ENCODE measurements around the gene CEACAM19. TPM values are rescaled to one million over a fixed set of nuclear protein-coding genes. Genes with fewer than 3 reads are reported as not detected.

The CEACAM19 gene
- total RNA-seq, 1 experiment from 2014 or later = 1.2 TPM

DNA sequence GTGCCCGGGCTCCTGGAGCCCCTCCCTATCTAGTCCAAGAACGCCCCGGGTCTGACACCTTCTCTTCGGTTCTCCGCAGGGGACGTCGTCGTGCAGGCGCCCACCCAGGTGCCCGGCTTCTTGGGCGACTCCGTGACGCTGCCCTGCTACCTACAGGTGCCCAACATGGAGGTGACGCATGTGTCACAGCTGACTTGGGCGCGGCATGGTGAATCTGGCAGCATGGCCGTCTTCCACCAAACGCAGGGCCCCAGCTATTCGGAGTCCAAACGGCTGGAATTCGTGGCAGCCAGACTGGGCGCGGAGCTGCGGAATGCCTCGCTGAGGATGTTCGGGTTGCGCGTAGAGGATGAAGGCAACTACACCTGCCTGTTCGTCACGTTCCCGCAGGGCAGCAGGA, 24.1 kb upstream of the CEACAM19 start:
- peaks cover 2% of the 10 kb centered on the region for H3K36me3 ChIP-seq (ENCODE audit: control insufficient read depth, insufficient read depth, low read length)
- no peaks in the 10 kb centered on the region for H3K9me3 ChIP-seq (ENCODE audit: control insufficient read depth, insufficient read depth, low read depth, low read length)
- CTCF ChIA-PET = no interaction called here
- DNase-seq (ENCODE audit: low read depth, low spot score) (no peak), ATAC-seq (no peak)
- intact Hi-C loops (cut with micrococcal nuclease; ENCODE audit: unreplicated experiment) = no loop called here
- POLR2A ChIA-PET = no interaction called here
- H3K27me3 ChIP-seq (ENCODE audit: control insufficient read depth, insufficient read depth, low read length) = no peaks in the 10 kb centered on the region
- H3K4me3 ChIP-seq (ENCODE audit: low read depth in 2 of 2, low read length in 2 of 2) = no peak overlapping the region
- in situ Hi-C loops (cut with HindIII; ENCODE audit: low pct_unique_long_range_greater_than_20kb, low sequenced_read_pairs) = no loop called here
- no peaks in the 10 kb centered on the region for H3K4me1 ChIP-seq (ENCODE audit: control insufficient read depth, insufficient read depth, low read length)
- H3K27ac ChIP-seq (ENCODE audit: low read length) = no peak overlapping the region
- no TSS peak for BruUV-seq (replicated peaks)
- no peak for TF ChIP-seq SIN3A (IDR thresholded peaks at IDR 0.05; ENCODE audit: borderline replicate concordance, insufficient read depth, low read depth, low read length)
- TF ChIP-seq CTCF (IDR thresholded peaks at IDR 0.05) = no peak
- TF ChIP-seq POLR2AphosphoS5 (IDR thresholded peaks at IDR 0.05; ENCODE audit: low read depth, low read length) = no peak
- TF ChIP-seq TCF7L2 (IDR thresholded peaks at IDR 0.05; ENCODE audit: low read depth, low read length) = no peak
- TF ChIP-seq REST (IDR thresholded peaks at IDR 0.05; ENCODE audit: insufficient read depth in 1 of 2, low read depth in 2 of 2, low read length in 1 of 2) = no peak

DNA sequence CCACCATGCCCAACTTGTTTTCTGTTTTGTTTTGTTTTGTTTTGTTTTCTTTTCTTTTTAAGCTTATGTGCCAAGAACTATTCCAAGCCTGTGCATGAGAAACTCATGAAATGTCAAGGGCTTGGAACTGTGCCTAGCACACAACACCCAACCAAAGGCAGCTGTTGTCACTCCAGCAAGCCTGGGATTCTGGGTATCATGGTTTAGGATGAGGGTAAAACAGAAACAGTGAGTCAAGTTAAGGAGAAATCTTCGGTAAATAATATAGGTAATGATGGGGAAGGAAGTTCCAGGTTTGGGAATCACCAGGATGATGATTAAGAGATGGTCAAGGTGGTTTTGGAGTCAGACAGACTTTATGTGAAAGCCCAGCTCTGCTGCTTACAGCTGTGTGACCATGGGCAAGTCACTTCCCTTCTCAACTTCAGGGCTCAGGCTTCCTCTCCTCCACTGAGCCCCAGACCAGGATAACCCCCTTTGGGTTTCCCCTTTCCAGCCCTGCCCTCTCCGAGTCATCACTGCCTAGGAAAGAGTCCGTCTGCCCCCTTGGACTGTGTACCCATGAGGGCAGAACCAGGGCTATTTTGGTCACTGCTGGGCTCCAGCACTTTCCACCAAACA, 22.5 kb upstream of the CEACAM19 start:
- in situ Hi-C loops (cut with HindIII; ENCODE audit: low pct_unique_long_range_greater_than_20kb, low sequenced_read_pairs) (no loop called here), intact Hi-C loops (cut with micrococcal nuclease; ENCODE audit: unreplicated experiment) (no loop called here)
- CTCF ChIA-PET = interaction anchor here (0.7 kb wide), 1 partner anchor 61 kb away, joined by 5 read pairs; no protein-coding TSS in a partner anchor
- POLR2A ChIA-PET = no interaction called here
- no peaks in the 10 kb centered on the region for H3K27me3 ChIP-seq (ENCODE audit: control insufficient read depth, insufficient read depth, low read length)
- no peaks in the 10 kb centered on the region for H3K9me3 ChIP-seq (ENCODE audit: control insufficient read depth, insufficient read depth, low read depth, low read length)
- BruUV-seq (replicated peaks) = no TSS peak
- no peak for DNase-seq (ENCODE audit: low read depth, low spot score)
- no peak for ATAC-seq
- H3K4me3 ChIP-seq (ENCODE audit: low read depth in 2 of 2, low read length in 2 of 2) = no peak overlapping the region
- no peaks in the 10 kb centered on the region for H3K4me1 ChIP-seq (ENCODE audit: control insufficient read depth, insufficient read depth, low read length)
- TF ChIP-seq CTCF (IDR thresholded peaks at IDR 0.05) (no peak), POLR2AphosphoS5 (IDR thresholded peaks at IDR 0.05; ENCODE audit: low read depth, low read length) (no peak), TCF7L2 (IDR thresholded peaks at IDR 0.05; ENCODE audit: low read depth, low read length) (no peak), REST (IDR thresholded peaks at IDR 0.05; ENCODE audit: insufficient read depth in 1 of 2, low read depth in 2 of 2, low read length in 1 of 2) (no peak), SIN3A (IDR thresholded peaks at IDR 0.05; ENCODE audit: borderline replicate concordance, insufficient read depth, low read depth, low read length) (no peak)
- H3K27ac ChIP-seq (ENCODE audit: low read length) = no peak overlapping the region
- H3K36me3 ChIP-seq (ENCODE audit: control insufficient read depth, insufficient read depth, low read length) = peaks cover 2% of the 10 kb centered on the region
